ENCODE data around the gene NCAPD3.

NCAPD3 gene

DNA sequence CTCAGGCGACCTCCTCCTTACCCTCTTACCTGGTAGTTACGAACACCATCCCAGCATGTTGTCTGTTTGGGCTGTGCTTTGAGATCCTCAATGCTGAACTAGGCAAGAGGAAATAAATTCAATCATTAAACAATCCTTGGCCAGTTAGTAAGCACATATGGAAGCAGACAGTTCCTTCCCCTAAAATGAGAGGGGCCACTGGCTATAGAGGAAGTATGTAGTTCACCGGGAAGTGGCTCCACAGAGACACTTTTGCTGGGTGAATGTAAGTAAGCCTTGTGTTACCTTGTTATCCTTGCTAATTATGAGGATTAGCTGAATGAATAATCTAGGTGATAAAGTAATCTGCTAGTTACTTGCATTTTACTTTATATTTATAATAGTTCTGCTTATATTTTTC, 26.5 kb upstream of the NCAPD3 start:
- WGBS = 93% methylated on average over 3 of the region's 3 CpGs
- no peak overlapping the region for H3K9ac ChIP-seq (ENCODE audit: low read depth, low read length)
- peaks cover 48% of the 10 kb centered on the region for H3K36me3 ChIP-seq (ENCODE audit: insufficient read depth, low read length)
- no peak overlapping the region for H3K27ac ChIP-seq (ENCODE audit: low read depth, low read length)
- no peak overlapping the region for H3K4me3 ChIP-seq (ENCODE audit: low read length)
- peaks cover 19% of the 10 kb centered on the region for H3K4me1 ChIP-seq (ENCODE audit: insufficient read depth, low read length)
- H3K27me3 ChIP-seq (ENCODE audit: insufficient read depth, low read length) = no peaks in the 10 kb centered on the region
- no peaks in the 10 kb centered on the region for H3K9me3 ChIP-seq (ENCODE audit: insufficient read depth, low read depth, low read length)

- Histone ChIP-seq H3K27me3 (ENCODE audit: insufficient read depth, low read length) (no peaks in the 10 kb centered on the region), H3K4me1 (ENCODE audit: insufficient read depth, low read length) (peaks cover 11% of the 10 kb centered on the region), H3K36me3 (ENCODE audit: insufficient read depth, low read length) (peaks cover 55% of the 10 kb centered on the region), H3K9ac (ENCODE audit: low read depth, low read length) (no peak overlapping the region), H3K9me3 (ENCODE audit: insufficient read depth, low read depth, low read length) (no peaks in the 10 kb centered on the region), H3K27ac (ENCODE audit: low read depth, low read length) (no peak overlapping the region), H3K4me3 (ENCODE audit: low read length) (no peak overlapping the region)
- WGBS = 93% methylated on average over 7 of the region's 7 CpGs
Observed at GRCh38 chr11:134248910-134249480, 25.2 kb upstream of the NCAPD3 start.

DNA sequence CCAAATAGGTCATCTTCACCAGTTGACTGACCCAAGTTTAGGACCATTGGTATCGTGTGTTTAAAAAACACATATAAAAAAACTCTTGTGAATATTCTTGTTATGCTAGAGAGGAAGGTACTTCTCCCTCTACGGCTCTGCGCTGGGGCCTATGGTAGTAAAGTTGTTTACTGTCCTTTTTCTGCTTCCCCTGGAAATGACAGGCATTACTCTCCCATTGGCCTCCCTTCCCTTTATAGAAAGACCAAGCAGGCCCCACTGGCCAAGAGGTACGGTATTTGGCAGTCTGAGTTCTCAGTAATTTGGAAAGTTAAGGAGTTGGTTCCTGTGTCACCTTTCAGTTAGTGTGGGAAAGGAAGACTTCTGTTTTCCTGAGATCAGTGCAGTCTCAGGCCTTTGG, 22.9 kb upstream of the NCAPD3 start:
- Histone ChIP-seq H3K4me3 (ENCODE audit: low read length) (no peak overlapping the region), H3K9ac (ENCODE audit: low read depth, low read length) (no peak overlapping the region), H3K9me3 (ENCODE audit: insufficient read depth, low read depth, low read length) (no peaks in the 10 kb centered on the region), H3K27ac (ENCODE audit: low read depth, low read length) (no peak overlapping the region), H3K36me3 (ENCODE audit: insufficient read depth, low read length) (peaks cover 67% of the 10 kb centered on the region), H3K27me3 (ENCODE audit: insufficient read depth, low read length) (no peaks in the 10 kb centered on the region), H3K4me1 (ENCODE audit: insufficient read depth, low read length) (peaks cover 4% of the 10 kb centered on the region)
- WGBS = 91% methylated on average over 1 of the region's 4 CpGs

DNA sequence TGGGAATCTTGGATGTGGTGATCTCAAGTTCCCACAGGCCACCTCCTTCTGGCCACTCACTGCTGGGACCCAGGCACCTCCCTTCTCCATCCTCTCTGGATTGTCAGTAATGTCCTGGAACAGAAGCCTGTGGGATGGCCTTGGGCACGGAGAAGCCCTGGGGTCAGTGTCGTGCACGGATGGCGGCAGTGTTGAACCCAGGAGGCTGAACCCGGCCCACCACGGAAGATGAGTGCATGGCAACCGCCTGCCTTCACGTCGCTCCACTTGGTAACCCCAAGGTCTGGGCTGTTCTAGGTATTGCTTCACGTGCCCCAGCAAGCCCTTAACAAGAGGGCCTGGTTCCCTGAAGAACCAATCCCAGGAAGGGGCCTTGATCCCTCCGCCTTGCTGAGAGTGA, 22.3 kb upstream of the NCAPD3 start:
- Histone ChIP-seq H3K9me3 (ENCODE audit: insufficient read depth, low read depth, low read length) (no peaks in the 10 kb centered on the region), H3K27me3 (ENCODE audit: insufficient read depth, low read length) (no peaks in the 10 kb centered on the region), H3K9ac (ENCODE audit: low read depth, low read length) (no peak overlapping the region), H3K4me3 (ENCODE audit: low read length) (no peak overlapping the region), H3K4me1 (ENCODE audit: insufficient read depth, low read length) (no peaks in the 10 kb centered on the region), H3K36me3 (ENCODE audit: insufficient read depth, low read length) (peaks cover 62% of the 10 kb centered on the region), H3K27ac (ENCODE audit: low read depth, low read length) (no peak overlapping the region)
- 90% methylated on average over 11 of the region's 11 CpGs for WGBS

DNA sequence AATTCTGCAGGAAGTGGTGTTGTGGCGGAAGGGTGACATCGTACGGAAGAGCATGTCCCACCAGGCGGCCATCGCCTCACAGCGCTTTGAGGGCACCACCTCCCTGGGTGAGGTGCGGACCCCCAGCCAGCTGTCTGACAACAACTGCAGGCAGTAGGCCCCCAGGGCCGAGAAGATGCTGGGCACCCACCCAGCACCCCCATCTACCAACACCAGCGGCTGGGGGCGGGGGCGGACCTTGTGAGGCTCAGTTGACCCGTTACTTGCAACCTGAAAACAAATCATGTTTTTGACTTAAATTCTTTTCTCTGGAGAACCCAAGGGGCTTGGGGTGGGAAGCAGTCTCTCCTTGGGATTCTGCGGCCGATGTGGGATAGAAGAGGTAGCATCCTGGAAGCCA, 21.7 kb upstream of the NCAPD3 start:
- no peak overlapping the region for H3K27ac ChIP-seq (ENCODE audit: low read depth, low read length)
- no peaks in the 10 kb centered on the region for H3K4me1 ChIP-seq (ENCODE audit: insufficient read depth, low read length)
- no peaks in the 10 kb centered on the region for H3K27me3 ChIP-seq (ENCODE audit: insufficient read depth, low read length)
- peaks cover 55% of the 10 kb centered on the region for H3K36me3 ChIP-seq (ENCODE audit: insufficient read depth, low read length)
- H3K9ac ChIP-seq (ENCODE audit: low read depth, low read length) = no peak overlapping the region
- 93% methylated on average over 14 of the region's 14 CpGs for WGBS
- no peaks in the 10 kb centered on the region for H3K9me3 ChIP-seq (ENCODE audit: insufficient read depth, low read depth, low read length)
- H3K4me3 ChIP-seq (ENCODE audit: low read length) = no peak overlapping the region

DNA sequence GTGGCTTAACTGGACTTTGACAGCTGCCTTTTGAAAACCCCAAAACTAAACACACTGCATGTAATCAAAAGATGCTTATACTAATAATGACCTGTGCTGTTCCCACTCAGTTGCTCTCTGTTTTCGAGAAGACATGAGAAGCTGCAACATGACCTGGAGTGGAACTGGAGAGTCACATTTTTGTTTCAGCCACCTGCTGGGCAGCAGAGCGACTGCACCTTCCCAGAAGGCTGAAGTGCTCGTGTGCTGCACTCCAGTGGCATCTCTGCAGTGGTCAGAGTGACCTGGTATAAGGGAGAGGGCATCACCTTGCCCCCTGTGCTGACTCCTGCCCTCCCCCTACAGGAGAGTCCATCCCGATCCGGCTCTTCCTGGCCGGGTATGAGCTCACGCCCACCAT, 20.8 kb upstream of the NCAPD3 start:
- no peaks in the 10 kb centered on the region for H3K27me3 ChIP-seq (ENCODE audit: insufficient read depth, low read length)
- peaks cover 50% of the 10 kb centered on the region for H3K36me3 ChIP-seq (ENCODE audit: insufficient read depth, low read length)
- no peaks in the 10 kb centered on the region for H3K4me1 ChIP-seq (ENCODE audit: insufficient read depth, low read length)
- H3K27ac ChIP-seq (ENCODE audit: low read depth, low read length) = no peak overlapping the region
- 76% methylated on average over 7 of the region's 7 CpGs for WGBS
- H3K9me3 ChIP-seq (ENCODE audit: insufficient read depth, low read depth, low read length) = no peaks in the 10 kb centered on the region
- no peak overlapping the region for H3K4me3 ChIP-seq (ENCODE audit: low read length)
- H3K9ac ChIP-seq (ENCODE audit: low read depth, low read length) = no peak overlapping the region

- Histone ChIP-seq H3K9ac (ENCODE audit: low read depth, low read length) (no peak overlapping the region), H3K4me1 (ENCODE audit: insufficient read depth, low read length) (no peaks in the 10 kb centered on the region), H3K36me3 (ENCODE audit: insufficient read depth, low read length) (peaks cover 43% of the 10 kb centered on the region), H3K27ac (ENCODE audit: low read depth, low read length) (no peak overlapping the region), H3K27me3 (ENCODE audit: insufficient read depth, low read length) (no peaks in the 10 kb centered on the region), H3K4me3 (ENCODE audit: low read length) (no peak overlapping the region), H3K9me3 (ENCODE audit: insufficient read depth, low read depth, low read length) (no peaks in the 10 kb centered on the region)
- 92% methylated on average over 4 of the region's 4 CpGs for WGBS
Observed at GRCh38 chr11:134243913-134244312, 20.1 kb upstream of the NCAPD3 start.

DNA sequence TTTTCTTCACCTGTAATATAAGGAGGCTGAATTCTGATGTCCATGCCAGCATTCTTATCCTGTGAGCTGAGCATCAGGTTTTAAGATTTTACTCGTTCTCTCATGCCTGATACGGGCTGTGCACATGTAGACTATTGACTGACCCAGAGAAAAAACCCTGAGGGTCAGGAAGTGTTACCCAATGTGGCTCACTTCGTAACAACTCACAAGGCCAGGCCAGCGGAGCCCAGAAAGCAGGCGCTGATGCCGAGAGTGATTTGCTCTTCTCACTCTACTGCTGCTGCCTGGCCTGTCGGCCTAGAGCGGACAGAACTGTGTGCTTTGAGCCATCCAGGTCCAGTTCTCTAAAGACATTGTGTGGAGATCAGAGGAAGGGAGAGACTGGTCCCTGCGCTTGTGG, 18.6 kb upstream of the NCAPD3 start:
- no peak overlapping the region for H3K27ac ChIP-seq (ENCODE audit: low read depth, low read length)
- H3K36me3 ChIP-seq (ENCODE audit: insufficient read depth, low read length) = peaks cover 28% of the 10 kb centered on the region
- H3K27me3 ChIP-seq (ENCODE audit: insufficient read depth, low read length) = no peaks in the 10 kb centered on the region
- no peaks in the 10 kb centered on the region for H3K9me3 ChIP-seq (ENCODE audit: insufficient read depth, low read depth, low read length)
- 94% methylated on average over 8 of the region's 9 CpGs for WGBS
- no peaks in the 10 kb centered on the region for H3K4me1 ChIP-seq (ENCODE audit: insufficient read depth, low read length)
- no peak overlapping the region for H3K4me3 ChIP-seq (ENCODE audit: low read length)
- no peak overlapping the region for H3K9ac ChIP-seq (ENCODE audit: low read depth, low read length)

DNA sequence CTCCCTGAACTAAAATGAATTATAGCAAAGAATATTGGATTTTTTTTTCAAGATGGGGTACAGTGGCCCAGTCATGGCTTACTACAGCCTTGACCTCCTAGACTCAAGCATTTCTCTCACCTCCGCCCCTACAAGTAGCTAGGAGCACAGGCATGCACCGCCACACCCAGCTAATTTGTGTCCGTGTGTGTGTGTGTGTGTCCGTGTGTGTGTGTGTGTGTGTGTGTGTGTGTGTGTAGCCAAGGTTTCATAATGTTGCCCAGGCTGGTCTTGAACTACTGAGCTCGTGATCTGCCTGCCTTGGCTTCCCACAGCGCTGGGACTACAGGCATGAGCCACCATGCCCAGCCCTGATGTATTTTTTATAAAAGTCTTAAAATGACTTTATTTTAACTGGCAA, 16.8 kb upstream of the NCAPD3 start:
- 75% methylated on average over 6 of the region's 6 CpGs for WGBS
- no peak overlapping the region for H3K27ac ChIP-seq (ENCODE audit: low read depth, low read length)
- H3K27me3 ChIP-seq (ENCODE audit: insufficient read depth, low read length) = no peaks in the 10 kb centered on the region
- H3K36me3 ChIP-seq (ENCODE audit: insufficient read depth, low read length) = peaks cover 29% of the 10 kb centered on the region
- H3K4me1 ChIP-seq (ENCODE audit: insufficient read depth, low read length) = no peaks in the 10 kb centered on the region
- H3K9me3 ChIP-seq (ENCODE audit: insufficient read depth, low read depth, low read length) = no peaks in the 10 kb centered on the region
- H3K9ac ChIP-seq (ENCODE audit: low read depth, low read length) = no peak overlapping the region
- H3K4me3 ChIP-seq (ENCODE audit: low read length) = no peak overlapping the region

DNA sequence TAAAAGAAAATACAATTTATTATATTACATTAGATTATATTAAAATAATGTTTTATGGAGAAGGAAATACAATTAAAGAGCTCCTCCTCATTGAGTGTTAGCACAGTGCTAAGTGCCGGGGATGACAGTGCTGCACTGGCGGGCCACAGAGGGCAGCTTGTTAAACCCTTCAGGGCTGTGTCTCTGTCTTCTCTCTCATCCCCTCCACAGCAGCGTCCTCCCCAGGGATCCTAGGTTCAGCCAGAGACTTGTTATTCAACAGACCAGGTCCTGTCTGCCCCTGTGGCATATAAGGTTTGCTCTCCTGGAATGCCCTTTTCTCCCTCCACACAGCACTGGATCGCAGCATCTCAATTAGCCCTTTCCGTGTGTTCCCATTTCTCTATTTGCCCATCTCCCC, 15.2 kb upstream of the NCAPD3 start:
- Histone ChIP-seq H3K4me1 (ENCODE audit: insufficient read depth, low read length) (no peaks in the 10 kb centered on the region), H3K27ac (ENCODE audit: low read depth, low read length) (no peak overlapping the region), H3K27me3 (ENCODE audit: insufficient read depth, low read length) (no peaks in the 10 kb centered on the region), H3K9me3 (ENCODE audit: insufficient read depth, low read depth, low read length) (no peaks in the 10 kb centered on the region), H3K36me3 (ENCODE audit: insufficient read depth, low read length) (peaks cover 23% of the 10 kb centered on the region), H3K4me3 (ENCODE audit: low read length) (no peak overlapping the region), H3K9ac (ENCODE audit: low read depth, low read length) (no peak overlapping the region)
- 95% methylated on average over 5 of the region's 5 CpGs for WGBS

DNA sequence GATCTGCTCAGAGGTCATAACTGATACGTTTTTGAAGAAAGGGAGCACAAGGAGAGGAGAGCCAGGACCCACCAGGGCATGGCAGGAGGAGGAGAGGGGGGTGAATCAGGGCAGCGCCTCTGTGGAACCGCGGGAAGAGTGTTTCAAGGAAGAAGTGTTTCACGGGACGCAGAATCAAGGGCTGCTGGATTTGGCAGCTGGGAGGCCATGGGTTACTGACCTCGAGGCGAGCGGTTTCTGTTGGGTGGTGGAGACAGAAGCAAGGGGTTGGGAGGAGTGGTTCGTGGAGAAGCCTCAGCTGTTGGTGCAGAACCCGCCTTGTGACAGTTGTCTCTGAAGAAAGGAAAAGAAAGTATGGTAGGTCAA, 13.8 kb upstream of the NCAPD3 start:
- 90% methylated on average over 11 of the region's 11 CpGs for WGBS
- Histone ChIP-seq H3K27ac (ENCODE audit: low read depth, low read length) (no peak overlapping the region), H3K4me1 (ENCODE audit: insufficient read depth, low read length) (no peaks in the 10 kb centered on the region)

More for the DNA sequence above, 13.8 kb upstream of the NCAPD3 start:
- Histone ChIP-seq H3K27me3 (ENCODE audit: insufficient read depth, low read length) (no peaks in the 10 kb centered on the region), H3K9me3 (ENCODE audit: insufficient read depth, low read depth, low read length) (no peaks in the 10 kb centered on the region), H3K36me3 (ENCODE audit: insufficient read depth, low read length) (peaks cover 12% of the 10 kb centered on the region; the same call in 1 of the 2 replicates), H3K4me3 (ENCODE audit: low read length) (no peak overlapping the region), H3K9ac (ENCODE audit: low read depth, low read length) (no peak overlapping the region)

Measured in HUES64 (cell line).